ENCODE measurements around the gene MTHFD2L. TPM values are rescaled to one million over a fixed set of nuclear protein-coding genes. Genes with fewer than 3 reads are reported as not detected.

Gene MTHFD2L
- total and polyA plus RNA-seq, 9 donors = 5.8 to 19.3 (median 13.5) TPM

DNA sequence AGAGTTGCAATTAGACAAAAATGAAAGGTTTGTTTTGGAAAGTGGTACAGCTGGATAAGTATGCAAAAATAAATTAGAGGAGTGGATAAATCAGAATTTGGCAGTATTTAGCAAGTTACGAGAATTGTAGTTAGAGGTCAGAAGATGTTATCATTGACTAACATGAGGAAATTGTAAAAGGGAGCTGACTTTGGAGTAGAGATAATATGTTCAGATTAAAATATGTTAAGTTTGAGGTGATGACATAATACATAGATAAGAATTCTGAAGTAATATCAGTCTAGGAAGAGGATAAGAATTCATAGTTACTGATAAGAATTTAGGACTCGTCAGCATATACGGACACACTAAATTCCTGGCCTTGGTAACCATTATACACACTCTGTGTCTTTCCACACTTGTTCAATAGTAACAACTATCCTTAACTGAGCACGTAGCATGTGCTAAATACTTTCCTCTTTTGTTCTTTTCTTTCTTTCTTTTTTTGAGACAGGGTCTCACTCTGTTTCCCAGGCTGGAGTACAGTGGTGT lies 146.2 kb downstream of the MTHFD2L start:
- Histone ChIP-seq H3K9me3 (no peaks in the 10 kb centered on the region), H3K27me3 (no peaks in the 10 kb centered on the region), H3K4me1 (ENCODE audit: insufficient read depth) (no peaks in the 10 kb centered on the region), H3K4me3 (no peak overlapping the region), H3K27ac (no peak overlapping the region), H3K36me3 (no peaks in the 10 kb centered on the region)
- intact Hi-C loops (cut with DNase I) = no loop called here
- 64 to 67% (median 65%) methylated on average over 4 of the region's 4 CpGs for WGBS, 3 donors
- DNase-seq = no peak
- TF ChIP-seq EP300 (IDR thresholded peaks at IDR 0.05) (no peak), POLR2A (IDR thresholded peaks at IDR 0.05) (no peak)
- TF ChIP-seq, protein P1, sequence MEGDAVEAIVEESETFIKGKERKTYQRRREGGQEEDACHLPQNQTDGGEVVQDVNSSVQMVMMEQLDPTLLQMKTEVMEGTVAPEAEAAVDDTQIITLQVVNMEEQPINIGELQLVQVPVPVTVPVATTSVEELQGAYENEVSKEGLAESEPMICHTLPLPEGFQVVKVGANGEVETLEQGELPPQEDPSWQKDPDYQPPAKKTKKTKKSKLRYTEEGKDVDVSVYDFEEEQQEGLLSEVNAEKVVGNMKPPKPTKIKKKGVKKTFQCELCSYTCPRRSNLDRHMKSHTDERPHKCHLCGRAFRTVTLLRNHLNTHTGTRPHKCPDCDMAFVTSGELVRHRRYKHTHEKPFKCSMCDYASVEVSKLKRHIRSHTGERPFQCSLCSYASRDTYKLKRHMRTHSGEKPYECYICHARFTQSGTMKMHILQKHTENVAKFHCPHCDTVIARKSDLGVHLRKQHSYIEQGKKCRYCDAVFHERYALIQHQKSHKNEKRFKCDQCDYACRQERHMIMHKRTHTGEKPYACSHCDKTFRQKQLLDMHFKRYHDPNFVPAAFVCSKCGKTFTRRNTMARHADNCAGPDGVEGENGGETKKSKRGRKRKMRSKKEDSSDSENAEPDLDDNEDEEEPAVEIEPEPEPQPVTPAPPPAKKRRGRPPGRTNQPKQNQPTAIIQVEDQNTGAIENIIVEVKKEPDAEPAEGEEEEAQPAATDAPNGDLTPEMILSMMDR (IDR thresholded peaks at IDR 0.05) = no peak

DNA sequence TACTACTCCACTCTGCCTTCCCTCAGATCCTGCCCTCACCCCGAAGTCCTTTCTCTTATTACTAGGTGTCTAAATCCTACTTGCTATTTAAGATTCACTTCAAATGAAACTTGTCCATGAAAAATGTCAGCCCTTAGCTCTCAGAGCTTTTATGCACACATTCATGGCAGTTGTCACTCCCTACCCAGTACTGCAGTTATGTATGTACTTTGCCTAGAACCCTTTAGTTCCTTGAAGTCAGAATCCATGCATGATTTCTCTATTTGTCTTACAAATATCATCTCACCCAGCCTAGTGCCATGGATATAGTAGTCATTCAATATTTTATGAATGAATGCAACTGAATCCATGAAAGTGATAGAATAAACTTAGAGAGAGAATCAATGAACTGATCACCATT lies 147.1 kb downstream of the MTHFD2L start:
- intact Hi-C loops (cut with DNase I) = no loop called here
- Histone ChIP-seq H3K4me3 (no peak overlapping the region), H3K4me1 (ENCODE audit: insufficient read depth) (no peaks in the 10 kb centered on the region), H3K9me3 (no peaks in the 10 kb centered on the region), H3K36me3 (no peaks in the 10 kb centered on the region), H3K27ac (no peak overlapping the region), H3K27me3 (no peaks in the 10 kb centered on the region)
- no peak for DNase-seq
- 92 to 98% (median 95%) methylated on average over 1 of the region's 1 CpG for WGBS, 3 donors
- TF ChIP-seq, protein P1 (IDR thresholded peaks at IDR 0.05) = no peak
- TF ChIP-seq EP300 (IDR thresholded peaks at IDR 0.05) (no peak), POLR2A (IDR thresholded peaks at IDR 0.05) (no peak)

DNA sequence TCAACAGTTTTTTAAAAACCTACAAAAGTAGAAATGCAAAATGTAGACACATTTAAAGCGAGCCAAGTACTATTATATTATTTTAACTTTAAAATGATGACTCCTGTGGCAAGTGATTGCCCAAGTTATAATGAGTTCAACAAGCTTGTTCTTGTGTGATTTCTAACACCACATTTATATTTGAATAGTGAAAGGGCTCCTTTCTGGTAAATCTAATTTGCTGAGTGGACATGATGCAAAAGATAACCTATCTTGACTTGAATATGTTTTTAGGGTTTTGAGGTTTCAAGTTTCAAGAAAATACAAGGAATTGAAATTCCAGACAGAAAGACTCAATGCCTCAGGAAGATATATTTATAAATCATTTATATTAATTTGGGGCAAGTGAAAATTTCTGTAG lies 149.3 kb downstream of the MTHFD2L start:
- no peaks in the 10 kb centered on the region for H3K36me3 ChIP-seq
- DNase-seq = no peak
- intact Hi-C loops (cut with DNase I) = no loop called here
- no peaks in the 10 kb centered on the region for H3K9me3 ChIP-seq
- H3K4me1 ChIP-seq (ENCODE audit: insufficient read depth) = no peaks in the 10 kb centered on the region
- no peak overlapping the region for H3K27ac ChIP-seq
- H3K4me3 ChIP-seq = no peak overlapping the region
- no peaks in the 10 kb centered on the region for H3K27me3 ChIP-seq
- WGBS, 3 donors = 92 to 98% (median 95%) methylated on average over 1 of the region's 1 CpG
- TF ChIP-seq, protein P1 (IDR thresholded peaks at IDR 0.05) = no peak
- TF ChIP-seq EP300 (IDR thresholded peaks at IDR 0.05) (no peak), POLR2A (IDR thresholded peaks at IDR 0.05) (no peak)

DNA sequence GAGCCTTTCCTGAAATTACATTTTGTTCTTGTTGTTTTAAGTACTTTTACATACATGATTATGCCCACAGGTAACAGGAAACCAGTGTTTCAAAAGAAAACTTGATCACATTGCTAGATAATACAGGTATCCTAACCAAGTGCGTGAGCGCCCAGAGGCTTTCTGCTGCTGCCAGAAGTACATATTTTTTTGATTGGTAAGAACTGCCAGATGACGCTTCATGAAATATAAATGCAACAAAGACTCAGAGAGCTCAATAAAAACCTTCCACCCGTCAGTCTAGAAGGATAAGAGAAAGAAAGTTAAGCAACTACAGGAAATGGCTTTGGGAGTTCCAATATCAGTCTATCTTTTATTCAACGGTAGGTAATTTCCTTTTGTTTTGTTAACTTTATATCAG lies 150.3 kb downstream of the MTHFD2L start, which contains the start of gene EPGN:
Gene EPGN, plus strand, starts transcription at position 256 of the 400 bp plus-strand sequence. Its CDS starts 64 bp downstream, at position 320.
- no peak within 1 kb of the TSS for H3K27ac ChIP-seq

More for the DNA sequence above, 150.3 kb downstream of the MTHFD2L start, which contains the start of gene EPGN:
- intact Hi-C loops (cut with DNase I) = no loop called here
- Histone ChIP-seq H3K27me3 (no peaks in the 10 kb centered on the region), H3K36me3 (no peaks in the 10 kb centered on the region), H3K4me3 (no peak within 1 kb of the TSS), H3K4me1 (ENCODE audit: insufficient read depth) (no peaks in the 10 kb centered on the region), H3K9me3 (no peaks in the 10 kb centered on the region)
- TF ChIP-seq POLR2A (IDR thresholded peaks at IDR 0.05) = no peak
- TF ChIP-seq, protein P1 (IDR thresholded peaks at IDR 0.05) = no peak
- TF ChIP-seq EP300 (IDR thresholded peaks at IDR 0.05) = no peak
- WGBS, 3 donors = 75 to 82% (median 76%) methylated on average over 5 of the region's 5 CpGs
- no peak for DNase-seq
